HepG2 (cell line): ENCODE measurements around the gene CYB561. TPM values are rescaled to one million over a fixed set of nuclear protein-coding genes. Genes with fewer than 3 reads are reported as not detected.

Source experiments
- CSRNP1 ChIP-seq: sonication (generic); formaldehyde crosslinking; IDR thresholded peaks from 2 replicates; pipeline ENCODE4 v1.8.1; 2023; ENCODE audit warnings: mild to moderate bottlenecking, missing genetic modification reagents
- LCORL ChIP-seq, 2 experiments: fragments of 450-650 bp in 1 of 2; sonication (generic) in 1 of 2; formaldehyde crosslinking in 1 of 2; IDR thresholded peaks; 2 replicates each; pipeline versions ENCODE4 v1.5.0 to v1.6.1; 2017 to 2020; ENCODE audit warnings: antibody characterized with exemption in 1 of 2, missing genetic modification reagents in 1 of 2
- REPIN1 ChIP-seq: sonication (generic); formaldehyde crosslinking; IDR thresholded peaks from 2 replicates; pipeline ENCODE4 v1.8.0; 2022; ENCODE audit warnings: missing genetic modification reagents, low read depth, mild to moderate bottlenecking, borderline replicate concordance
- WIZ ChIP-seq: sonication (generic); formaldehyde crosslinking; IDR thresholded peaks from 2 replicates; pipeline ENCODE4 v1.5.1; 2020; ENCODE audit warnings: mild to moderate bottlenecking, missing genetic modification reagents
- XRCC5 ChIP-seq: fragments of 200-400 bp; formaldehyde crosslinking; optimal IDR thresholded peaks from 2 replicates; pipeline ENCODE3; 2017; ENCODE audit warnings: mild to moderate bottlenecking, low read length
- ZBTB39 ChIP-seq: sonication (generic); formaldehyde crosslinking; IDR thresholded peaks from 2 replicates; pipeline ENCODE4 v1.5.0; 2020; ENCODE audit warnings: missing genetic modification reagents
- ZBTB40 ChIP-seq, 2 experiments: fragments of 450-650 bp in 1 of 2; sonication (generic) in 1 of 2; formaldehyde crosslinking in 1 of 2; IDR thresholded peaks; 2 replicates each; pipeline versions ENCODE4 v1.6.1 to v1.8.0; 2016 to 2022; ENCODE audit warnings: antibody characterized with exemption in 1 of 2, mild to moderate bottlenecking in 1 of 2, missing genetic modification reagents in 1 of 2
- ZNF329 ChIP-seq: sonication (generic); formaldehyde crosslinking; IDR thresholded peaks from 2 replicates; pipeline ENCODE4 v1.9.0; 2021; ENCODE audit warnings: low read depth, mild to moderate bottlenecking, missing genetic modification reagents
- ZNF678 ChIP-seq: sonication (generic); formaldehyde crosslinking; IDR thresholded peaks from 2 replicates; pipeline ENCODE4 v1.4.0; 2020; ENCODE audit warnings: mild to moderate bottlenecking, missing genetic modification reagents
- ZNF737 ChIP-seq: sonication (generic); formaldehyde crosslinking; IDR thresholded peaks from 2 replicates; pipeline ENCODE4 v1.5.0; 2020; ENCODE audit warnings: missing genetic modification reagents, mild to moderate bottlenecking, borderline replicate concordance
- ZNF766 ChIP-seq: sonication (generic); formaldehyde crosslinking; IDR thresholded peaks from 2 replicates; pipeline ENCODE4 v1.5.0; 2020; ENCODE audit warnings: missing genetic modification reagents, borderline replicate concordance
- polyA plus RNA-seq, 8 experiments: library from polyadenylated mRNA; depleted of rRNA in 3 of 8; stranded (reverse) in 7 of 8; unstranded in 1 of 8; fragments of >200 nt; fragmentation: Illumina TruSeq in 4 of 8; extraction: Trizol in 4 of 8; gene quantifications; 2 replicates each; pipeline versions ENCODE4 v1.2.1 to v1.2.3, GENCODE V29; 2011 to 2016; ENCODE audit warnings: low read depth in 4 of 8, missing spikeins in 1 of 8, mixed read lengths in 1 of 8; ENCODE audit not compliant: insufficient read depth in 1 of 8
- total RNA-seq, 5 experiments: library from RNA; depleted of rRNA; stranded (reverse); fragments of >200 nt; fragmentation: Illumina TruSeq; extraction: Trizol; gene quantifications; 2 replicates each; pipeline ENCODE4 v1.2.3, GENCODE V29; 2016; ENCODE audit warnings: low read depth in 1 of 5

CYB561 gene
- total and polyA plus RNA-seq, 2 of the 13 experiments (the other 11 are each of a cell fraction or from before 2014, with no cell fraction given) = 1.5 to 6.7 TPM

GRCh38 chr17:63478814-63479494 is 32.8 kb upstream of the CYB561 start (continued):
- TF ChIP-seq ZNF766 (CRISPR knock-in tag) (no peak), ZBTB39 (CRISPR knock-in tag) (no peak), ZBTB40 (IDR thresholded peaks at IDR 0.05) (no peak), ZBTB40 (CRISPR knock-in tag; IDR thresholded peaks at IDR 0.05) (no peak), ZNF737 (no peak), REPIN1 (CRISPR knock-in tag) (0 out of 2 replicates have a peak, but pooled peaks have one; percentile 42), CSRNP1 (CRISPR knock-in tag) (no peak), WIZ (CRISPR knock-in tag) (no peak), LCORL (IDR thresholded peaks at IDR 0.05) (no peak), LCORL (CRISPR knock-in tag; IDR thresholded peaks at IDR 0.05) (peak; percentile 59; the same call in 1 of the 2 replicates), XRCC5 (peak; percentile 87), ZNF678 (CRISPR knock-in tag) (no peak), ZNF329 (CRISPR knock-in tag) (0 out of 2 replicates have a peak, but pooled peaks have one; percentile 32)
